H9 (cell line): ENCODE measurements around the gene ZMPSTE24. TPM values are rescaled to one million over a fixed set of nuclear protein-coding genes. Genes with fewer than 3 reads are reported as not detected.
A peak's percentile ranks its signal among the peaks of the same experiment; 100 is the strongest.

Experiments used
- DNase-seq: peaks from one replicate; pipeline ENCODE4 v3.0.0-alpha.2; 2017
- H2AFZ ChIP-seq: one replicate; pipeline ENCODE4 v1.6.1; 2013; ENCODE audit warnings: mild to moderate bottlenecking, low read length, control low read depth, moderate library complexity
- H2AK5ac ChIP-seq: 2 replicates; pipeline ENCODE4 v1.6.1; 2013; ENCODE audit warnings: low read length, control low read depth, mixed read lengths; ENCODE audit not compliant: insufficient read length
- H2BK120ac ChIP-seq: one replicate; pipeline ENCODE4 v1.6.1; 2013; ENCODE audit warnings: low read depth, mild to moderate bottlenecking, low read length, control low read depth, inconsistent platforms; ENCODE audit not compliant: poor library complexity, severe bottlenecking
- H2BK12ac ChIP-seq: 2 replicates; pipeline ENCODE4 v1.6.1; 2013; ENCODE audit warnings: low read length, control low read depth, mixed read lengths, low read depth; ENCODE audit not compliant: insufficient read length
- H2BK15ac ChIP-seq: 2 replicates; pipeline ENCODE4 v1.6.1; 2013; ENCODE audit warnings: low read depth, low read length, control low read depth
- H2BK20ac ChIP-seq: one replicate; pipeline ENCODE4 v1.6.1; 2013; ENCODE audit warnings: low read depth, mild to moderate bottlenecking, low read length, control low read depth, inconsistent platforms; ENCODE audit not compliant: poor library complexity, severe bottlenecking
- H2BK5ac ChIP-seq: 2 replicates; pipeline ENCODE4 v1.6.1; 2013; ENCODE audit warnings: low read length, control low read depth, mixed read lengths; ENCODE audit not compliant: insufficient read length
- H3K14ac ChIP-seq: 2 replicates; pipeline ENCODE4 v1.6.1; 2013; ENCODE audit warnings: low read length, control low read depth; ENCODE audit not compliant: insufficient read depth
- H3K18ac ChIP-seq: 2 replicates; pipeline ENCODE4 v1.6.1; 2013; ENCODE audit warnings: low read depth, mild to moderate bottlenecking, mixed read lengths, low read length, control low read depth; ENCODE audit not compliant: insufficient read length
- H3K23ac ChIP-seq: 2 replicates; pipeline ENCODE4 v1.6.1; 2013; ENCODE audit warnings: low read length, control low read depth, mixed read lengths, low read depth; ENCODE audit not compliant: insufficient read length
- H3K23me2 ChIP-seq: 2 replicates; pipeline ENCODE4 v1.6.1; 2013; ENCODE audit warnings: low read depth, mild to moderate bottlenecking, mixed read lengths, low read length, control low read depth; ENCODE audit not compliant: insufficient read length, poor library complexity, severe bottlenecking
- H3K27ac ChIP-seq: 2 replicates; pipeline ENCODE4 v1.5.1; 2013; ENCODE audit warnings: low read length, control low read depth, mixed read lengths, low read depth; ENCODE audit not compliant: insufficient read length
- H3K27me3 ChIP-seq: 2 replicates; pipeline ENCODE4 v1.6.1; 2013; ENCODE audit warnings: low read length, control low read depth, inconsistent platforms; ENCODE audit not compliant: insufficient read depth
- H3K4ac ChIP-seq: 2 replicates; pipeline ENCODE4 v1.6.1; 2013; ENCODE audit warnings: low read depth, mild to moderate bottlenecking, control low read depth, inconsistent platforms, low read length, moderate library complexity
- H3K4me1 ChIP-seq: 2 replicates; pipeline ENCODE4 v1.6.1; 2013; ENCODE audit warnings: low read length, control low read depth, inconsistent platforms; ENCODE audit not compliant: insufficient read depth
- H3K4me2 ChIP-seq: 2 replicates; pipeline ENCODE4 v1.6.1; 2013; ENCODE audit warnings: low read length, control low read depth, mixed read lengths; ENCODE audit not compliant: insufficient read length, insufficient read depth
- H3K56ac ChIP-seq: 2 replicates; pipeline ENCODE4 v1.6.1; 2013; ENCODE audit warnings: low read depth, mild to moderate bottlenecking, mixed read lengths, low read length, control low read depth; ENCODE audit not compliant: insufficient read length
- H3K79me1 ChIP-seq: 2 replicates; pipeline ENCODE4 v1.6.1; 2013; ENCODE audit warnings: low read depth, mild to moderate bottlenecking, moderate library complexity, low read length, control low read depth, inconsistent platforms; ENCODE audit not compliant: insufficient read depth, poor library complexity, severe bottlenecking
- H3K79me2 ChIP-seq: 2 replicates; pipeline ENCODE4 v1.6.1; 2013; ENCODE audit warnings: low read length, control low read depth, inconsistent platforms; ENCODE audit not compliant: insufficient read depth
- H3K9ac ChIP-seq: 2 replicates; pipeline ENCODE4 v1.6.1; 2013; ENCODE audit warnings: low read length, control low read depth, mixed read lengths; ENCODE audit not compliant: insufficient read length; ENCODE audit errors: extremely low read depth
- H3K9me3 ChIP-seq: one replicate; pipeline ENCODE4 v1.6.1; 2013; ENCODE audit warnings: low read depth, low read length, inconsistent platforms; ENCODE audit not compliant: control insufficient read depth
- H3T11ph ChIP-seq: one replicate; pipeline ENCODE4 v1.6.1; 2013; ENCODE audit warnings: mild to moderate bottlenecking, low read length, control low read depth, inconsistent platforms
- H4K20me1 ChIP-seq: one replicate; pipeline ENCODE4 v1.6.1; 2013; ENCODE audit not compliant: control insufficient read depth, insufficient read length, insufficient read depth
- H4K5ac ChIP-seq: 2 replicates; pipeline ENCODE4 v1.6.1; 2013; ENCODE audit warnings: low read depth, mild to moderate bottlenecking, mixed read lengths, low read length, control low read depth; ENCODE audit not compliant: insufficient read length
- H4K8ac ChIP-seq: replicated peaks from 2 replicates; pipeline ENCODE4 v1.6.1; 2013; ENCODE audit warnings: low read length, control low read depth, mixed read lengths, low read depth; ENCODE audit not compliant: insufficient read length
- H4K91ac ChIP-seq: 2 replicates; pipeline ENCODE4 v1.6.1; 2013; ENCODE audit warnings: low read depth, mild to moderate bottlenecking, moderate library complexity, mixed read lengths, low read length, control low read depth; ENCODE audit not compliant: insufficient read length
- H3K27ac Mint-ChIP-seq, 3 experiments: 2 replicates in 2 of 3; 3 replicates in 1 of 3; pipeline ENCODE4 v1.8.0; 2020 to 2021; ENCODE audit warnings: mixed read lengths in 3 of 3, mild to moderate bottlenecking in 1 of 3, moderate library complexity in 1 of 3
- H3K27me3 Mint-ChIP-seq: 2 replicates; pipeline ENCODE4 v1.8.0; 2021; ENCODE audit warnings: low read depth, mild to moderate bottlenecking, moderate library complexity, mixed read lengths
- H3K36me3 Mint-ChIP-seq, 3 experiments: 2 replicates in 2 of 3; 3 replicates in 1 of 3; pipeline ENCODE4 v1.8.0; 2020 to 2021; ENCODE audit warnings: low read depth in 3 of 3, mixed read lengths in 3 of 3; ENCODE audit not compliant: insufficient read depth in 1 of 3
- H3K4me1 Mint-ChIP-seq, 2 experiments: 2 replicates each; pipeline ENCODE4 v1.8.0; 2020; ENCODE audit warnings: mixed read lengths in 2 of 2
- H3K4me3 Mint-ChIP-seq, 2 experiments: 2 replicates in 1 of 2; 3 replicates in 1 of 2; pipeline ENCODE4 v1.8.0; 2020 to 2021; ENCODE audit warnings: mild to moderate bottlenecking in 2 of 2, mixed read lengths in 2 of 2, moderate library complexity in 1 of 2
- H3K9me3 Mint-ChIP-seq, 2 experiments: 2 replicates in 1 of 2; 3 replicates in 1 of 2; pipeline ENCODE4 v1.8.0; 2020; ENCODE audit warnings: mild to moderate bottlenecking in 2 of 2, mixed read lengths in 2 of 2, moderate library complexity in 1 of 2
- WGBS: extraction: QIAGEN DNeasy Blood & Tissue Kit; methylation state at CpG from one replicate; pipeline ENCODE4 v1.1.7; 2013; ENCODE audit warnings: missing lambda C conversion rate, low lambda C conversion rate, mixed read lengths; ENCODE audit not compliant: insufficient read length; ENCODE audit errors: extremely low coverage; 5-methylcytosine and 5-hydroxymethylcytosine counted together
- total RNA-seq: library from RNA; stranded (reverse); gene quantifications from 2 replicates; pipeline ENCODE4 v1.2.1, GENCODE V29; 2021
- TF ChIP-seq, protein P1 (sequence below): fragments of 200-600 bp; sonication (generic); conservative IDR thresholded peaks from 3 replicates; pipeline ENCODE4 v1.8.0; 2021; ENCODE audit warnings: antibody characterized with exemption, mild to moderate bottlenecking

Gene ZMPSTE24
- total RNA-seq, 1 experiment from 2014 or later: 47.6 TPM

DNA sequence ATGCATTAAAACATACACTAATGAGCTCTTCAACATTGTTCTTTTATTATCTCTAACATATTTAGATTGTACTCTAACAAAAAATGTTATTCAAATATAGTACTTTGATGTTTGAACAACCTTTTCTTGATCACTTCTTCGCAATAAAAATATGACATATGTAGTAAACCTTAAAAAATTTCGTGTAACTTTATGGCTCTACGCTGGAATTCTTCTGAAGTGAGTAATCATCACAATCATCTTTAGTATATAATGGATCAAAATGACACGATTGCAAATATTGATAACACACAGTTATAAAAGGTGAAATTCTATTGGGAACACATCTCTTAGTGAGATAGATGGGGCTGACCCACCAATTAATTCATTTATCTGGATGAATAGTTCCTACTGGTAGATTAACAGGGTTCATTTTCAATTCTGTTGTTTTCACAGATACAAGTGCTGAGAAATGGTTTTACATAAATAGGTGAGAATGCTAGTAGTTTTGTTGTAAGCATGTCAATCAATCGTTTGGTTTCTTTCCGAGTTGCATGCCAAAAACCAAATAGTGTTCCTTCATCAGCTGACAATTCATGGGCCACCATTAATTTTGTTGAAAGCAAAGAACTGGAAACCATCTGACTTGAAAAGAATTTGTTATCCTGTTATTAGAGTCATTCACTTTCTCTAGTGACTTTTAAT lies 1.5 kb upstream of the ZMPSTE24 start:
- H3K4me1 Mint-ChIP-seq: peaks cover 3 to 5% of the 10 kb centered on the region in 2 experiments; a peak in 3 of 4 replicates
- Histone ChIP-seq H3K79me2 (no peaks in the 10 kb centered on the region), H2AFZ (no peak overlapping the region), H3K56ac (no peak overlapping the region), H2BK5ac (no peak overlapping the region), H3K23ac (no peak overlapping the region), H3K4me1 (no peaks in the 10 kb centered on the region), H3K23me2 (no peaks in the 10 kb centered on the region), H2BK120ac (no peak overlapping the region), H4K5ac (no peak overlapping the region), H2BK20ac (no peak overlapping the region), H2BK15ac (no peak overlapping the region), H2AK5ac (no peak overlapping the region), H3K27ac (no peak overlapping the region), H4K8ac (no peak overlapping the region), H3K4me2 (peak overlapping the region; percentile 93), H3K79me1 (no peaks in the 10 kb centered on the region), H3T11ph (no peak overlapping the region), H3K9ac (no peak overlapping the region), H4K91ac (no peak overlapping the region), H3K9me3 (no peaks in the 10 kb centered on the region), H3K27me3 (no peaks in the 10 kb centered on the region), H3K4ac (no peak overlapping the region), H2BK12ac (no peak overlapping the region), H4K20me1 (no peaks in the 10 kb centered on the region), H3K14ac (no peak overlapping the region), H3K18ac (no peak overlapping the region)
- H3K9me3 Mint-ChIP-seq: no peaks in the 10 kb centered on the region
- no peak overlapping the region; a peak in 2 of 7 replicates for H3K27ac Mint-ChIP-seq
- no CpG with 5 or more reads among the region's 6 CpGs for WGBS
- no peaks in the 10 kb centered on the region; the same call in 1 of the 2 replicates for H3K27me3 Mint-ChIP-seq
- TF ChIP-seq, protein P1, sequence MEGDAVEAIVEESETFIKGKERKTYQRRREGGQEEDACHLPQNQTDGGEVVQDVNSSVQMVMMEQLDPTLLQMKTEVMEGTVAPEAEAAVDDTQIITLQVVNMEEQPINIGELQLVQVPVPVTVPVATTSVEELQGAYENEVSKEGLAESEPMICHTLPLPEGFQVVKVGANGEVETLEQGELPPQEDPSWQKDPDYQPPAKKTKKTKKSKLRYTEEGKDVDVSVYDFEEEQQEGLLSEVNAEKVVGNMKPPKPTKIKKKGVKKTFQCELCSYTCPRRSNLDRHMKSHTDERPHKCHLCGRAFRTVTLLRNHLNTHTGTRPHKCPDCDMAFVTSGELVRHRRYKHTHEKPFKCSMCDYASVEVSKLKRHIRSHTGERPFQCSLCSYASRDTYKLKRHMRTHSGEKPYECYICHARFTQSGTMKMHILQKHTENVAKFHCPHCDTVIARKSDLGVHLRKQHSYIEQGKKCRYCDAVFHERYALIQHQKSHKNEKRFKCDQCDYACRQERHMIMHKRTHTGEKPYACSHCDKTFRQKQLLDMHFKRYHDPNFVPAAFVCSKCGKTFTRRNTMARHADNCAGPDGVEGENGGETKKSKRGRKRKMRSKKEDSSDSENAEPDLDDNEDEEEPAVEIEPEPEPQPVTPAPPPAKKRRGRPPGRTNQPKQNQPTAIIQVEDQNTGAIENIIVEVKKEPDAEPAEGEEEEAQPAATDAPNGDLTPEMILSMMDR: no peak
- H3K36me3 Mint-ChIP-seq: peaks cover 8 to 23% (median 20%) of the 10 kb centered on the region in 3 experiments; a peak in 6 of 7 replicates
- H3K4me3 Mint-ChIP-seq: peak overlapping the region; percentile 83 to 91
- no peak for DNase-seq
